GM12891 (cell line): ENCODE results near the gene LAPTM5.

Experiments
- POLR2A ChIP-seq: IDR thresholded peaks from 2 replicates; pipeline ENCODE4 v1.6.1; 2011; ENCODE audit warnings: low read depth, low read length, control low read depth
- POLR2AphosphoS5 ChIP-seq: IDR thresholded peaks from 2 replicates; pipeline ENCODE4 v1.6.1; 2011; ENCODE audit warnings: low read depth, low read length, control low read depth
- POU2F2 ChIP-seq: IDR thresholded peaks from 2 replicates; pipeline ENCODE4 v1.6.1; 2011; ENCODE audit warnings: low read depth, mild to moderate bottlenecking, control low read depth, low read length, moderate library complexity
- SPI1 ChIP-seq: IDR thresholded peaks from 2 replicates; pipeline ENCODE4 v1.6.1; 2011; ENCODE audit warnings: low read depth, low read length, control low read depth
- TAF1 ChIP-seq: IDR thresholded peaks from 2 replicates; pipeline ENCODE4 v1.6.1; 2011; ENCODE audit warnings: low read depth, low read length, control low read depth

GRCh38 chr1:30731109-30731805, 26.3 kb downstream of the LAPTM5 start:
- TF ChIP-seq POLR2AphosphoS5: no peak
- no peak for TF ChIP-seq POLR2A
- TF ChIP-seq POU2F2: no peak
- TF ChIP-seq TAF1: no peak
- TF ChIP-seq SPI1: no peak
